PC-9 (cell line): ENCODE measurements around the gene KIF26B.

ENCODE experiments used
- EZH2 ChIP-seq: fragments of 200-600 bp; sonication (generic); IDR thresholded peaks from 2 replicates; pipeline ENCODE4 v1.8.0; 2017; ENCODE audit warnings: antibody characterized with exemption, low read depth
- TF ChIP-seq, protein P1 (sequence below): fragments of 200-600 bp; sonication (generic); conservative IDR thresholded peaks from 2 replicates; pipeline ENCODE4 v1.6.1; 2017; ENCODE audit warnings: mixed run types, antibody characterized with exemption, mild to moderate bottlenecking, moderate library complexity

- TF ChIP-seq, protein P1, sequence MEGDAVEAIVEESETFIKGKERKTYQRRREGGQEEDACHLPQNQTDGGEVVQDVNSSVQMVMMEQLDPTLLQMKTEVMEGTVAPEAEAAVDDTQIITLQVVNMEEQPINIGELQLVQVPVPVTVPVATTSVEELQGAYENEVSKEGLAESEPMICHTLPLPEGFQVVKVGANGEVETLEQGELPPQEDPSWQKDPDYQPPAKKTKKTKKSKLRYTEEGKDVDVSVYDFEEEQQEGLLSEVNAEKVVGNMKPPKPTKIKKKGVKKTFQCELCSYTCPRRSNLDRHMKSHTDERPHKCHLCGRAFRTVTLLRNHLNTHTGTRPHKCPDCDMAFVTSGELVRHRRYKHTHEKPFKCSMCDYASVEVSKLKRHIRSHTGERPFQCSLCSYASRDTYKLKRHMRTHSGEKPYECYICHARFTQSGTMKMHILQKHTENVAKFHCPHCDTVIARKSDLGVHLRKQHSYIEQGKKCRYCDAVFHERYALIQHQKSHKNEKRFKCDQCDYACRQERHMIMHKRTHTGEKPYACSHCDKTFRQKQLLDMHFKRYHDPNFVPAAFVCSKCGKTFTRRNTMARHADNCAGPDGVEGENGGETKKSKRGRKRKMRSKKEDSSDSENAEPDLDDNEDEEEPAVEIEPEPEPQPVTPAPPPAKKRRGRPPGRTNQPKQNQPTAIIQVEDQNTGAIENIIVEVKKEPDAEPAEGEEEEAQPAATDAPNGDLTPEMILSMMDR: no peak
- no peak for TF ChIP-seq EZH2
These were observed 508.6 kb downstream of the KIF26B start for GRCh38 chr1:245663373-245663772.
